Measurements from ENCODE around the gene SP1. TPM values are rescaled to one million over a fixed set of nuclear protein-coding genes. Genes with fewer than 3 reads are reported as not detected.
"Not testable (repeated sequence)": the region's sequence is repeated elsewhere in the genome, so short reads cannot be mapped to it uniquely, and the experiment has no call there.

SP1 gene
- total RNA-seq, 4 donors from 2014 or later = 58.2 to 78.4 (median 62.0) TPM

DNA sequence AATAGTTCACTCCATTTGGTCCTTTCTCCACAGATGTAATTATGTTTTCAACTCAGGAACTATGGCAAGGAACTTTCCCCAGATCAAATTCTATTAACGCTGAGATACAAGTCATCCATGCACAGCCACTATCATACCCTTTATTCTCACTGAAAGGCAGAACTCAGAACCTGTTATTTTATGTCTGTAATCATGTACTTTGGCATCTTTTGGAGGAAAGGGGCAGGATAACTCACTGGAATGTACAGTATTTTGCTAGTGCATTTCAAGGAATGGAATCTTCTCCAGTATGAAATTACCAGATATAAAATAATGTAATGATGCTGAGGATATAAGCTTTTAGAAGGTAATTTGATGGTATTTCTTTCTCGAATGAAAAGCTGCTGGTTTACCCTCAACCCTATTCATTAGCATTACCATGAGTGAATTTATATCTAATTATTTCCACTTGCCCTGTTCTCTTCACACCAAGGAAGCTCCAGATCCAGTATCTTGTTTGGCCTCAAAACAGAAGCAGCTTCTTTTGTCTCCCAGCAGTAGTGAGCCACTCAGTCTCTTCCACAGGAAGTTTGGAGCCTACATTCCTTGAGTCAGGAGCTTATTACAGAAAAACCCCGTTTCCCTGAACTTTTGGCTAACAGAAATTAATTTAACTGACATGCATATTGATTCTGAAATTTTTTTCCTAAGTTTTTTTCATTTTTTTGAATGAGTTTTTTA lies 33.7 kb downstream of the SP1 start:
- 53 to 74% methylated on average over 3 of the region's 3 CpGs for WGBS, 2 donors
- peaks cover 0 to 42% (median 6%) of the 10 kb centered on the region in 3 donors for H3K4me1 ChIP-seq
- no peak overlapping the region for H3K4me3 ChIP-seq
- TF ChIP-seq, protein P1, sequence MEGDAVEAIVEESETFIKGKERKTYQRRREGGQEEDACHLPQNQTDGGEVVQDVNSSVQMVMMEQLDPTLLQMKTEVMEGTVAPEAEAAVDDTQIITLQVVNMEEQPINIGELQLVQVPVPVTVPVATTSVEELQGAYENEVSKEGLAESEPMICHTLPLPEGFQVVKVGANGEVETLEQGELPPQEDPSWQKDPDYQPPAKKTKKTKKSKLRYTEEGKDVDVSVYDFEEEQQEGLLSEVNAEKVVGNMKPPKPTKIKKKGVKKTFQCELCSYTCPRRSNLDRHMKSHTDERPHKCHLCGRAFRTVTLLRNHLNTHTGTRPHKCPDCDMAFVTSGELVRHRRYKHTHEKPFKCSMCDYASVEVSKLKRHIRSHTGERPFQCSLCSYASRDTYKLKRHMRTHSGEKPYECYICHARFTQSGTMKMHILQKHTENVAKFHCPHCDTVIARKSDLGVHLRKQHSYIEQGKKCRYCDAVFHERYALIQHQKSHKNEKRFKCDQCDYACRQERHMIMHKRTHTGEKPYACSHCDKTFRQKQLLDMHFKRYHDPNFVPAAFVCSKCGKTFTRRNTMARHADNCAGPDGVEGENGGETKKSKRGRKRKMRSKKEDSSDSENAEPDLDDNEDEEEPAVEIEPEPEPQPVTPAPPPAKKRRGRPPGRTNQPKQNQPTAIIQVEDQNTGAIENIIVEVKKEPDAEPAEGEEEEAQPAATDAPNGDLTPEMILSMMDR (IDR thresholded peaks at IDR 0.05) = no peak
- TF ChIP-seq POLR2A (IDR thresholded peaks at IDR 0.05) = no peak
- peak overlapping the region in 1 of 4 donors; percentile 20 for H3K27ac ChIP-seq
- intact Hi-C loops (cut with DNase I) = no loop called here
- no peaks in the 10 kb centered on the region for H3K27me3 ChIP-seq
- H3K36me3 ChIP-seq = peaks cover 16 to 67% (median 19%) of the 10 kb centered on the region in 3 donors
- no peaks in the 10 kb centered on the region for H3K9me3 ChIP-seq
- no peak for DNase-seq

DNA sequence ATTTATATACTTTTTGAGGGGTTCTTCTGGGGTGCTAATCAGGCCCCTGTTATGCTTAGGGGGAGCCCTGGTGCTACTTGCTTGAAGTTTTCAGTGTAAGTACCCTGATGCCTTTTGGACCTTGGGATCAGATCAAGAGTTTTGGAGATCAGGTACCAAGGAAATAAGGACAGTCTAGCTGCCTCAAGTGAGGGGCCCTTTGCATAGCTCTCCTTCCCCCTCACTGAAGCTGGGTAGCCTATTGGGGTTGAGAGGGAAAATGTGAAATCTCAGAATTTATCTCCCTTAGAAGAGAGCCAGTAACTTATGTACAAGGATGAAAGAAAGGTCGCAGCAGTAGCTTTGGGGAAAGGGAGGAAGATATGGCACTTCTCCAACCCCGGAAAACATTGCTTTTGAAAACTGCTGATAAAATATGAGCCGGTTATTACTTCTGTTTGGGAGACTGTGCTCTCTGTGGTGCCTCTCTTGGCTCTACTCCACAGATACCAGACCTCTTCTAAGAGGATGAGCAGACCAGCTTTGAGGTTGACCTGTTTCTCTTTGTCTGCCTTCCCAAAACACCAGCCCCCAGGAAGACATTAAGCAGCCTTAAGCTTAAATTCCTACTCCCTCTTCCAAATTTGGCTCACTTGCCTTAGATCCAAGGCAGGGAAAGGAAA lies 34.9 kb downstream of the SP1 start:
- no peak overlapping the region for H3K4me3 ChIP-seq
- 16 to 42% methylated on average over 3 of the region's 3 CpGs for WGBS, 2 donors
- intact Hi-C loops (cut with DNase I) = no loop called here
- no peak for DNase-seq
- no peaks in the 10 kb centered on the region for H3K9me3 ChIP-seq
- peaks cover 8 to 54% (median 11%) of the 10 kb centered on the region in 3 donors for H3K36me3 ChIP-seq
- TF ChIP-seq POLR2A (IDR thresholded peaks at IDR 0.05) = no peak
- TF ChIP-seq, protein P1 (IDR thresholded peaks at IDR 0.05) = no peak
- no peak overlapping the region for H3K27ac ChIP-seq
- no peaks in the 10 kb centered on the region for H3K27me3 ChIP-seq
- H3K4me1 ChIP-seq = peaks cover 0 to 42% (median 6%) of the 10 kb centered on the region in 3 donors

DNA sequence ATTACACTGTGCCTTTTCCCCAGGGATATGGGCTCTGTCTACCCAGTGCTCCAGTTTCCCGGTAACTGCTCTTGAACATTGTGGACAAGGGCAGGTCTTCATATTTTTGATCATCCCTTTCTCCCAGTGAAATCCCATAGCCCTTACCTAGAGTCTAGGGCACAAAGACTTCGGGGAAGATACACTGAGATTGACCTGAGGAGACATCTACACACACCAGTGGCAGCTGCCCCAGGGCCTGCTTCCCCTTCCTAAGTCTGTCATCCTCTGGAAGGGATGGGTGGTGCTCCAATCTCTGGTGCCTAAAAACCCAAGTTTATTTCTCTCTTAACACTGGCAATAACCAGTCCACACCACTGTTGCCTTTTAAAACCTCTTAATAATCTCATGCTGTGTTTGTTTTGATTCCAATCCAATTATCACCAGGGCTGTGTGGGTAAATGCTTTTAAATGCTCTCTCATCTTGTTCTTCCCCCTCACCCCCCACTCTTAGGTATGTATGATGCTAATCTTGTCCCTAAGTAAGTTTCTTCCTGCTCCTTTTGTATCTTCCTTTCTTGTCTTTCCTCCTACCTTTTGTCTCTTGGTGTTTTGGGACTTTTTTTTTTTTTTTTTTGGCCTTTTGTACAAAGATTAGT lies 35.9 kb downstream of the SP1 start:
- DNase-seq; H3K4me3 ChIP-seq; intact Hi-C loops (cut with DNase I); H3K9me3 ChIP-seq; H3K27me3 ChIP-seq; H3K27ac ChIP-seq: not testable (repeated sequence)
- 80 to 92% methylated on average over 1 of the region's 2 CpGs for WGBS, 2 donors
- Histone ChIP-seq H3K4me1 (peaks cover 0 to 43% (median 6%) of the 10 kb centered on the region in 3 donors), H3K36me3 (peaks cover 4 to 45% (median 5%) of the 10 kb centered on the region in 3 donors)

DNA sequence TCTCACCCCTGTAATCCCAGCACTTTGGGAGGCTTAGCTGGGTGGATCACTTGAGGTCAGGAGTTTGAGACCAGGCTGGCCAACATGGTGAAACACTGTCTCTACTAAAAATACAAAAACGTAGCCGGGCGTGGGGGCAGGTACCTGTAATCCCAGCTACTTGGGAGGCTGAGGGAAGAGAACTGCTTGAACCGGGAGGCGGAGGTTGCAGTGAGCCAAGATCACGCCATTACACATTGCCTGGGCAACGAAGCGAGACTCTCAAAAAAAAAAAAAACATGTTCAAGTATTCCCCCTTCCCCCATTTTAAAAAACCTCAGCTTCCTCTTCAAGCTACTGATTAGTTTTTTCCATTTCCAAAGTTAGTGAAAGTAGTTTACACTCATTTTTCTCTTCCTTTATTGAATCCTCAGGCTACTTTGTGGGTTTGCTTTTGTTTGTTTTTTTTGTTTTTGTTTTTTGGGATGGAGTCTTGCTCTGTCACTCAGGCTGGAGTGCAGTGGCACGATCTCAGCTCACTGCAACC lies 37.4 kb downstream of the SP1 start:
- H3K9me3 ChIP-seq; H3K4me3 ChIP-seq; DNase-seq; intact Hi-C loops (cut with DNase I); H3K27me3 ChIP-seq; H3K27ac ChIP-seq: not testable (repeated sequence)
- WGBS, 2 donors = 73 to 77% methylated on average over 9 of the region's 9 CpGs
- Histone ChIP-seq H3K36me3 (peaks cover 0 to 30% (median 0%) of the 10 kb centered on the region in 3 donors), H3K4me1 (peaks cover 4 to 43% (median 8%) of the 10 kb centered on the region in 3 donors)

DNA sequence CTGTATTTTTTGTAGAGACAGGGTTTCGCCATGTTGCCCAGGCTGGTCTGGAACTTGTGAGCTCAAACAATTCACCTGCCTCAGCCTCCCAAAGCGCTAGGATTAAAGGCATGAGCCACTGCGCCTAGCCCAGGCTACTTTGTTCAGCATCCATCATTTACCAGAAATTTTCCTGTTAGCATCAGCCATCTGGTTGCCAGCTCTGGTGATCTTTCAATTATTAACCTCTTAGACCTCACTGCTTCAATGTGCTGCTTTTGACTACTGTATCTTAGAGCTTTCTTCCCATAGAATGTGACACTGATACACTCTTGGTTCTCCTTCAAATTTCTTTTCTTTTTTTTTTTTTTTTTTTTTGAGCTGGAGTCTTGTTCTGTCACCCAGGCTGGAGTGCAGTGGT lies 38.2 kb downstream of the SP1 start:
- peaks cover 0 to 21% (median 0%) of the 10 kb centered on the region in 3 donors for H3K36me3 ChIP-seq
- no peaks in the 10 kb centered on the region for H3K27me3 ChIP-seq
- DNase-seq = no peak
- intact Hi-C loops (cut with DNase I) = no loop called here
- H3K4me1 ChIP-seq = peaks cover 4 to 34% (median 4%) of the 10 kb centered on the region in 3 donors
- no peak overlapping the region for H3K27ac ChIP-seq
- TF ChIP-seq, protein P1 (IDR thresholded peaks at IDR 0.05) = no peak
- TF ChIP-seq POLR2A (IDR thresholded peaks at IDR 0.05) = no peak
- 69 to 76% methylated on average over 3 of the region's 3 CpGs for WGBS, 2 donors
- H3K4me3 ChIP-seq = no peak overlapping the region
- H3K9me3 ChIP-seq = no peaks in the 10 kb centered on the region

Measured in esophagus squamous epithelium (tissue), 5 donors.